IMR-90 (cell line): ENCODE measurements around the gene RNU1-4. TPM values are rescaled to one million over a fixed set of nuclear protein-coding genes. Genes with fewer than 3 reads are reported as not detected.
A peak's percentile ranks its signal among the peaks of the same experiment; 100 is the strongest.
"Not testable (repeated sequence)": the region's sequence is repeated elsewhere in the genome, so short reads cannot be mapped to it uniquely, and the experiment has no call there.

ENCODE experiments used
- ATAC-seq: fragments of 200-7000 bp; cut with Tn5 transposase; 2 replicates; pipeline ENCODE4 v1.9.1; 2020; ENCODE audit warnings: low read depth, mild to moderate bottlenecking, moderate library complexity
- BruUV-seq: library from RNA; stranded (reverse); fragments of 400-500 nt; replicated peaks from 2 replicates; lab custom pipeline; 2021; lab: Mats Ljungman, UMichigan
- CTCF ChIA-PET: fragments of 300-600 bp; formaldehyde crosslinking; extraction: SDS; loops from one replicate; lab custom pipeline; 2021; ENCODE audit warnings: antibody characterized with exemption; lab: Yijun Ruan, JAX
- POLR2A ChIA-PET: fragments of 300-600 bp; sonication (Branson Sonifier 250); formaldehyde crosslinking; loops from one replicate; lab custom pipeline; 2022; ENCODE audit warnings: antibody characterized with exemption; ENCODE audit not compliant: unreplicated experiment; lab: Charles Lee
- DNase-seq: peaks from one replicate; pipeline ENCODE4 v3.0.0; 2013
- H2AFZ ChIP-seq: replicated peaks from 2 replicates; pipeline ENCODE3; 2013; ENCODE audit warnings: low read length, mild to moderate bottlenecking; ENCODE audit not compliant: poor library complexity
- H2AK5ac ChIP-seq: 2 replicates; pipeline ENCODE4 v1.6.1; 2013; ENCODE audit warnings: low read depth, low read length, inconsistent platforms
- H2AK9ac ChIP-seq: replicated peaks from 2 replicates; pipeline ENCODE3; 2013; ENCODE audit warnings: mild to moderate bottlenecking, low read depth, low read length, moderate library complexity; ENCODE audit not compliant: poor library complexity
- H2BK120ac ChIP-seq: 2 replicates; pipeline ENCODE4 v1.6.1; 2013; ENCODE audit warnings: low read depth, low read length, inconsistent platforms
- H2BK15ac ChIP-seq: 3 replicates; pipeline ENCODE4 v1.6.1; 2013; ENCODE audit warnings: low read depth, low read length, inconsistent platforms
- H2BK20ac ChIP-seq: 2 replicates; pipeline ENCODE4 v1.6.1; 2013; ENCODE audit warnings: low read depth, mild to moderate bottlenecking, inconsistent platforms, low read length, moderate library complexity
- H2BK5ac ChIP-seq: 2 replicates; pipeline ENCODE4 v1.6.1; 2013; ENCODE audit warnings: mild to moderate bottlenecking, low read depth, low read length, inconsistent platforms; ENCODE audit not compliant: poor library complexity, severe bottlenecking
- H3K14ac ChIP-seq: replicated peaks from 2 replicates; pipeline ENCODE4 v1.6.1; 2013; ENCODE audit warnings: low read depth, low read length, inconsistent platforms
- H3K18ac ChIP-seq: 2 replicates; pipeline ENCODE4 v1.6.1; 2013; ENCODE audit warnings: low read depth, low read length, control low read depth
- H3K23ac ChIP-seq: 2 replicates; pipeline ENCODE4 v1.6.1; 2013; ENCODE audit warnings: low read depth, low read length, inconsistent platforms
- H3K27ac ChIP-seq: 2 replicates; pipeline ENCODE4 v1.5.1; 2013; ENCODE audit warnings: mild to moderate bottlenecking, control low read depth, low read length; ENCODE audit not compliant: insufficient read depth
- H3K27me3 ChIP-seq: 2 replicates; pipeline ENCODE4 v1.6.1; 2013; ENCODE audit warnings: low read length; ENCODE audit not compliant: control insufficient read depth, insufficient read depth
- H3K36me3 ChIP-seq: 2 replicates; pipeline ENCODE4 v1.6.1; 2013; ENCODE audit warnings: low read length, mixed read lengths; ENCODE audit not compliant: control insufficient read depth, insufficient read depth
- H3K4ac ChIP-seq: 2 replicates; pipeline ENCODE4 v1.6.1; 2013; ENCODE audit warnings: low read depth, low read length, inconsistent platforms
- H3K4me1 ChIP-seq: 2 replicates; pipeline ENCODE4 v1.6.1; 2013; ENCODE audit warnings: low read length, mixed read lengths; ENCODE audit not compliant: control insufficient read depth, insufficient read depth
- H3K4me2 ChIP-seq: 2 replicates; pipeline ENCODE4 v1.6.1; 2013; ENCODE audit warnings: low read depth, mild to moderate bottlenecking, control low read depth, low read length, moderate library complexity
- H3K4me3 ChIP-seq: 2 replicates; pipeline ENCODE4 v1.5.1; 2013; ENCODE audit warnings: low read depth, mild to moderate bottlenecking, control low read depth, low read length, moderate library complexity; ENCODE audit not compliant: insufficient read depth
- H3K56ac ChIP-seq: 2 replicates; pipeline ENCODE4 v1.6.1; 2013; ENCODE audit warnings: low read length, inconsistent platforms; ENCODE audit not compliant: insufficient read depth; ENCODE audit errors: extremely low read depth
- H3K79me1 ChIP-seq, 2 experiments: 2 replicates each; pipeline ENCODE4 v1.6.1; 2013; ENCODE audit warnings: low read length in 2 of 2, inconsistent platforms in 1 of 2, low read depth in 1 of 2
- H3K9ac ChIP-seq: 2 replicates; pipeline ENCODE4 v1.6.1; 2013; ENCODE audit warnings: low read depth, low read length, control low read depth
- H3K9me1 ChIP-seq: 2 replicates; pipeline ENCODE4 v1.6.1; 2013; ENCODE audit warnings: low read length, inconsistent platforms; ENCODE audit not compliant: insufficient read depth
- H3K9me3 ChIP-seq: 2 replicates; pipeline ENCODE4 v1.6.1; 2013; ENCODE audit warnings: low read length; ENCODE audit not compliant: control insufficient read depth, insufficient read depth
- H4K20me1 ChIP-seq: 2 replicates; pipeline ENCODE4 v1.6.1; 2013; ENCODE audit warnings: low read length, inconsistent platforms; ENCODE audit not compliant: insufficient read depth
- H4K5ac ChIP-seq: 2 replicates; pipeline ENCODE4 v1.6.1; 2013; ENCODE audit warnings: mild to moderate bottlenecking, low read depth, low read length, control low read depth
- H4K8ac ChIP-seq, 2 experiments: 2 replicates each; pipeline ENCODE4 v1.6.1; 2013; ENCODE audit warnings: low read depth in 2 of 2, low read length in 2 of 2, control low read depth in 1 of 2, inconsistent platforms in 1 of 2
- H4K91ac ChIP-seq: 2 replicates; pipeline ENCODE4 v1.6.1; 2013; ENCODE audit warnings: low read depth, low read length, inconsistent platforms; ENCODE audit not compliant: insufficient read depth
- WGBS, 2 experiments: methylation state at CpG; one replicate each; pipeline versions ENCODE4 v1.1.5 to v1.1.7; 2013; ENCODE audit warnings: missing lambda C conversion rate in 2 of 2; ENCODE audit not compliant: insufficient read length in 1 of 2; ENCODE audit errors: extremely low coverage in 2 of 2; 5-methylcytosine and 5-hydroxymethylcytosine counted together
- dilution Hi-C: fragments of 300-500 bp; cut with HindIII; formaldehyde crosslinking; loops from one replicate; pipeline ENCODE4 v1.14.3; 2018; ENCODE audit warnings: low sequenced_read_pairs; ENCODE audit not compliant: unreplicated experiment
- in situ Hi-C: fragments of 300-500 bp; cut with MboI; formaldehyde crosslinking; loops from 3 replicates; pipeline ENCODE4 v1.14.3; 2019; ENCODE audit warnings: low sequenced_read_pairs, inconsistent platforms, mixed read lengths
- intact Hi-C: fragments of 100-400 bp; cut with micrococcal nuclease; formaldehyde crosslinking; loops from 2 replicates; pipeline ENCODE4 v1.10.0; 2022
- polyA plus RNA-seq, 3 experiments: library from polyadenylated mRNA; depleted of rRNA; stranded (reverse); fragments of >200 nt; gene quantifications; 2 replicates each; pipeline ENCODE4 v1.2.3, GENCODE V29; 2012; ENCODE audit warnings: low replicate concordance in 1 of 3
- total RNA-seq: library from RNA; depleted of rRNA; stranded (reverse); fragments of >200 nt; gene quantifications from 2 replicates; pipeline ENCODE4 v1.2.3, GENCODE V29; 2012
- TF ChIP-seq, protein P1 (sequence below): conservative IDR thresholded peaks from 2 replicates; pipeline ENCODE4 v1.5.1; 2012; ENCODE audit warnings: mild to moderate bottlenecking, low read depth, low read length, improper control_type of control experiment

The RNU1-4 gene
- total and polyA plus RNA-seq, 2 of the 4 experiments (the other 2 are of a cell fraction), result under 0.01 TPM; not detected in 1

DNA sequence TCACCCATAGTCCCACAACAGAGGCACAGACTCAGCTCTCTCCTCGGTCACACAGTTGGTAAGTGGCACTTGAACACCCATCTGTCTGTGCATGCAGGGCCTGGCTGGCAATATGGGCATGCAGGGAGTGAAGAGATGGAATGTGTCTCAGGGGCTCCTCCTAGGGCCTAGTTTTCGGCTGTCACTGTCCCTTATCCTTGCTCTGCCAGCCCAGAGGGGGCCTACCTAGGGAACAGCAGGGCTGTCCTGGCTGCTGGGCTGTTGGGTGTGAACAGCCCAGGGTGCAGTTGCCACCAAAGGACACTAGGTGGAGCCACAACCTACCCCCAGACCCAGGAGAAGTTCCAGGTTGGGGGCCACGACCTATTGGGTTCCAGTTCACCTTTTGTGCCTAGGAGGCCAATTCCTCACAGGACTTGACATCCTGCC lies 30.6 kb upstream of the RNU1-4 start:
- H2AFZ ChIP-seq, intact Hi-C loops, H3K79me1 ChIP-seq, H4K91ac ChIP-seq, H4K20me1 ChIP-seq, POLR2A ChIA-PET, H4K5ac ChIP-seq, H3K27me3 ChIP-seq, H2BK120ac ChIP-seq, BruUV-seq, H3K14ac ChIP-seq, dilution Hi-C loops, H2AK5ac ChIP-seq, H3K27ac ChIP-seq, H3K56ac ChIP-seq, H2BK5ac ChIP-seq, H3K36me3 ChIP-seq, H2BK15ac ChIP-seq, H3K4me2 ChIP-seq, H3K23ac ChIP-seq, H2BK20ac ChIP-seq, H3K18ac ChIP-seq, in situ Hi-C loops, H3K9ac ChIP-seq, H3K4ac ChIP-seq, DNase-seq, H4K8ac ChIP-seq, H3K4me1 ChIP-seq, H3K9me1 ChIP-seq, H3K9me3 ChIP-seq, H3K4me3 ChIP-seq, H2AK9ac ChIP-seq: not testable (repeated sequence)
- TF ChIP-seq, protein P1, sequence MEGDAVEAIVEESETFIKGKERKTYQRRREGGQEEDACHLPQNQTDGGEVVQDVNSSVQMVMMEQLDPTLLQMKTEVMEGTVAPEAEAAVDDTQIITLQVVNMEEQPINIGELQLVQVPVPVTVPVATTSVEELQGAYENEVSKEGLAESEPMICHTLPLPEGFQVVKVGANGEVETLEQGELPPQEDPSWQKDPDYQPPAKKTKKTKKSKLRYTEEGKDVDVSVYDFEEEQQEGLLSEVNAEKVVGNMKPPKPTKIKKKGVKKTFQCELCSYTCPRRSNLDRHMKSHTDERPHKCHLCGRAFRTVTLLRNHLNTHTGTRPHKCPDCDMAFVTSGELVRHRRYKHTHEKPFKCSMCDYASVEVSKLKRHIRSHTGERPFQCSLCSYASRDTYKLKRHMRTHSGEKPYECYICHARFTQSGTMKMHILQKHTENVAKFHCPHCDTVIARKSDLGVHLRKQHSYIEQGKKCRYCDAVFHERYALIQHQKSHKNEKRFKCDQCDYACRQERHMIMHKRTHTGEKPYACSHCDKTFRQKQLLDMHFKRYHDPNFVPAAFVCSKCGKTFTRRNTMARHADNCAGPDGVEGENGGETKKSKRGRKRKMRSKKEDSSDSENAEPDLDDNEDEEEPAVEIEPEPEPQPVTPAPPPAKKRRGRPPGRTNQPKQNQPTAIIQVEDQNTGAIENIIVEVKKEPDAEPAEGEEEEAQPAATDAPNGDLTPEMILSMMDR, result peak; percentile 40
- WGBS, 2 experiments, result 0% methylated on average over 1 of the region's 3 CpGs; no CpG with 5 or more reads in 1 of the 2 experiments
- CTCF ChIA-PET, result interaction anchor here (0.6 to 1.5 kb wide), 3 partner anchors 11 to 181 kb away, joined by 3 to 5 read pairs (median 4); no protein-coding TSS in a partner anchor
- peak; percentile 96 for ATAC-seq

DNA sequence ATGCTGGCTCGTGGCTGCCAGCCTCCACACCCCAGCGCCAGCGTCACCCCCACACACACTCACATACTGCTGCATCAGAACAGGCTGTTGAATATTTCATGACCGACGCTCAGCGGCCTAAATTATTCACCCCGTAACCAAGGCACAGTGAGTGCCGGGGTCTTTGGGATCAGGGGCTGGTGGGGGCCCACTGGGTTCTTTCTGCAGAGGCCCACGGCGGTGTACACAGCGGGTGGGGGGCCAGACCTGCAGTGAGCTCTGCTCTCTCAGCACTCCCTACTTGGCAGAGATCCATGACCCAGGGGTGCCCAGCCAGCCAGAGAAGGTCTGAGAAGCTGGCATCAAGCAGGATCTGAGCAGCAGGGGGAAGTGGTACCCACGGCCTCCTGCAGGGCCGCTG lies 29.7 kb upstream of the RNU1-4 start:
- H3K9me1 ChIP-seq, H4K8ac ChIP-seq, DNase-seq, H3K4me1 ChIP-seq, H3K14ac ChIP-seq, intact Hi-C loops, H3K18ac ChIP-seq, H2AK9ac ChIP-seq, POLR2A ChIA-PET, H3K27ac ChIP-seq, H3K9me3 ChIP-seq, H3K4ac ChIP-seq, CTCF ChIA-PET, H2BK15ac ChIP-seq, H3K4me2 ChIP-seq, H3K4me3 ChIP-seq, H2BK120ac ChIP-seq, H4K5ac ChIP-seq, H4K20me1 ChIP-seq, H4K91ac ChIP-seq, H2BK5ac ChIP-seq, ATAC-seq, H3K9ac ChIP-seq, dilution Hi-C loops, H2AFZ ChIP-seq, H3K36me3 ChIP-seq, H2AK5ac ChIP-seq, BruUV-seq, H2BK20ac ChIP-seq, H3K23ac ChIP-seq, in situ Hi-C loops, H3K79me1 ChIP-seq, H3K27me3 ChIP-seq, H3K56ac ChIP-seq: not testable (repeated sequence)
- WGBS, 2 experiments, result 80% methylated on average over 3 of the region's 13 CpGs; no CpG with 5 or more reads in 1 of the 2 experiments
